SK-N-SH treated with all-trans-retinoic acid at 6 μM for 48 hours (cell line): ENCODE results near the gene RNASE8.

Source experiments
- ATAC-seq: fragments of 200-7000 bp; cut with Tn5 transposase; 3 replicates; pipeline ENCODE4 v1.9.1; 2020; ENCODE audit warnings: mild to moderate bottlenecking, moderate library complexity
- ARNTL ChIP-seq: fragments of 450-650 bp; formaldehyde crosslinking; IDR thresholded peaks from 2 replicates; pipeline ENCODE4 v1.5.0; 2020; ENCODE audit warnings: low read depth, mild to moderate bottlenecking, moderate library complexity, borderline replicate concordance
- BACH2 ChIP-seq: fragments of 250-450 bp; sonication (Bioruptor Pico); IDR thresholded peaks from 2 replicates; pipeline ENCODE4 v1.9.0; 2021; ENCODE audit warnings: mild to moderate bottlenecking, borderline replicate concordance
- CSDC2 ChIP-seq: fragments of 250-450 bp; sonication (Bioruptor Pico); IDR thresholded peaks from 2 replicates; pipeline ENCODE4 v1.5.0; 2020; ENCODE audit warnings: mild to moderate bottlenecking, moderate library complexity
- CSRNP3 ChIP-seq: fragments of 250-450 bp; sonication (Bioruptor Pico); IDR thresholded peaks from 2 replicates; pipeline ENCODE4 v1.5.1; 2021; ENCODE audit warnings: mild to moderate bottlenecking, moderate library complexity
- ESRRG ChIP-seq: fragments of 250-450 bp; sonication (Bioruptor Pico); IDR thresholded peaks from 2 replicates; pipeline ENCODE4 v1.6.1; 2021; ENCODE audit warnings: mild to moderate bottlenecking
- ISL1 ChIP-seq: fragments of 250-450 bp; sonication (Bioruptor Pico); IDR thresholded peaks from 2 replicates; pipeline ENCODE4 v2.1.2; 2022; ENCODE audit warnings: mild to moderate bottlenecking, moderate library complexity
- OSR1 ChIP-seq: fragments of 250-450 bp; sonication (Bioruptor Pico); IDR thresholded peaks from 2 replicates; pipeline ENCODE4 v1.8.0; 2022; ENCODE audit warnings: moderate library complexity, mild to moderate bottlenecking, inconsistent platforms
- PPARA ChIP-seq: fragments of 250-450 bp; sonication (Bioruptor Pico); IDR thresholded peaks from 2 replicates; pipeline ENCODE4 v1.5.0; 2020; ENCODE audit warnings: mild to moderate bottlenecking, borderline replicate concordance
- RARB ChIP-seq: fragments of 250-450 bp; sonication (Bioruptor Pico); IDR thresholded peaks from 2 replicates; pipeline ENCODE4 v1.8.0; 2021; ENCODE audit warnings: mild to moderate bottlenecking, moderate library complexity
- SNAI2 ChIP-seq: fragments of 250-450 bp; sonication (Bioruptor Pico); IDR thresholded peaks from 2 replicates; pipeline ENCODE4 v1.5.0; 2020; ENCODE audit warnings: mild to moderate bottlenecking, moderate library complexity
- TCF4 ChIP-seq: fragments of 250-450 bp; sonication (Bioruptor Pico); IDR thresholded peaks from 2 replicates; pipeline ENCODE4 v1.8.0; 2021; ENCODE audit warnings: mild to moderate bottlenecking, moderate library complexity, borderline replicate concordance
- TOX ChIP-seq: fragments of 250-450 bp; sonication (Bioruptor Pico); IDR thresholded peaks from 2 replicates; pipeline ENCODE4 v1.8.0; 2021; ENCODE audit warnings: mild to moderate bottlenecking, moderate library complexity, borderline replicate concordance
- TSHZ2 ChIP-seq: fragments of 250-450 bp; sonication (Bioruptor Pico); IDR thresholded peaks from 2 replicates; pipeline ENCODE4 v1.5.0; 2020; ENCODE audit warnings: mild to moderate bottlenecking, moderate library complexity
- ZC3H10 ChIP-seq: fragments of 250-450 bp; sonication (Bioruptor Pico); IDR thresholded peaks from 2 replicates; pipeline ENCODE4 v1.5.1; 2021; ENCODE audit warnings: mild to moderate bottlenecking, moderate library complexity
- ZFP3 ChIP-seq: fragments of 250-450 bp; sonication (Bioruptor Pico); IDR thresholded peaks from 2 replicates; pipeline ENCODE4 v1.5.0; 2020; ENCODE audit warnings: mild to moderate bottlenecking, moderate library complexity
- ZNF565 ChIP-seq: fragments of 450-650 bp; formaldehyde crosslinking; conservative IDR thresholded peaks from 2 replicates; pipeline ENCODE4 v1.5.0; 2020; ENCODE audit warnings: low read depth, mild to moderate bottlenecking, moderate library complexity
- ZNF70 ChIP-seq: fragments of 450-650 bp; formaldehyde crosslinking; IDR thresholded peaks from 2 replicates; pipeline ENCODE4 v1.5.0; 2020; ENCODE audit warnings: mild to moderate bottlenecking, moderate library complexity
- ZNF8 ChIP-seq: fragments of 450-650 bp; formaldehyde crosslinking; IDR thresholded peaks from 2 replicates; pipeline ENCODE4 v1.5.0; 2020; ENCODE audit warnings: mild to moderate bottlenecking, moderate library complexity
- TF ChIP-seq, protein P1 (sequence below): fragments of 250-450 bp; sonication (Bioruptor Pico); IDR thresholded peaks from 2 replicates; pipeline ENCODE4 v1.8.0; 2021; ENCODE audit warnings: low read depth, mild to moderate bottlenecking, moderate library complexity, borderline replicate concordance
- TF ChIP-seq, protein P2 (sequence below): fragments of 250-450 bp; sonication (Bioruptor Pico); IDR thresholded peaks from 2 replicates; pipeline ENCODE4 v1.8.0; 2020; ENCODE audit warnings: mild to moderate bottlenecking, moderate library complexity, borderline replicate concordance

Gene RNASE8

DNA sequence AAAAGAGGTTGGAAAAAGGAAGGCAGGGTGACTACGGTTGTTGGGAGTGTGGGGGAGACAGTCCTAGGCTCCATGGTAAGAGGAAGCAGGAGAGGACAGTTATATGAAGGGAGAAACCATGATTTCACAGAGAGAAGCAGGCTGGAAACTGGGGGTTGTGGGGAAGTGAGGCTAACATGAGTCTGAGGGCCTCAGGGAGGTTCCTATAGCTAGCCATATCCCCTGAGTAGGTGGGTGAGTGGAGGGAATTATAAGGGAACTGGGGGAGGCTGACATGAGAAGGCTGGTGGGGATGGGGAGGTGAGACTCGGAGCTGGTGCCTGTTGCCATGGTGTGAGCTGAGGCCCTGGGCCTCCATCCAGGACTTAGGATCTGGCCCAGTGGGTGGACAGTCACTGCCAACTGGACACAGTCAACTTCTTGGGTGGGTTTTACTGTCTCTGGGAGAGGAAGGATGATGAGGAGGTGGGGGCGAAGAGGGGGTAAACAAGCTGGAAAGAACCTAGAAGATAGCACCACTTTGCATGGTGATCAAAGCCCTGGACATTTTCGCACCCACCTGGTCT is 24.4 kb upstream of the RNASE8 start (continued):
- no peak for TF ChIP-seq CSRNP3 (CRISPR knock-in tag)
- TF ChIP-seq, protein P1, sequence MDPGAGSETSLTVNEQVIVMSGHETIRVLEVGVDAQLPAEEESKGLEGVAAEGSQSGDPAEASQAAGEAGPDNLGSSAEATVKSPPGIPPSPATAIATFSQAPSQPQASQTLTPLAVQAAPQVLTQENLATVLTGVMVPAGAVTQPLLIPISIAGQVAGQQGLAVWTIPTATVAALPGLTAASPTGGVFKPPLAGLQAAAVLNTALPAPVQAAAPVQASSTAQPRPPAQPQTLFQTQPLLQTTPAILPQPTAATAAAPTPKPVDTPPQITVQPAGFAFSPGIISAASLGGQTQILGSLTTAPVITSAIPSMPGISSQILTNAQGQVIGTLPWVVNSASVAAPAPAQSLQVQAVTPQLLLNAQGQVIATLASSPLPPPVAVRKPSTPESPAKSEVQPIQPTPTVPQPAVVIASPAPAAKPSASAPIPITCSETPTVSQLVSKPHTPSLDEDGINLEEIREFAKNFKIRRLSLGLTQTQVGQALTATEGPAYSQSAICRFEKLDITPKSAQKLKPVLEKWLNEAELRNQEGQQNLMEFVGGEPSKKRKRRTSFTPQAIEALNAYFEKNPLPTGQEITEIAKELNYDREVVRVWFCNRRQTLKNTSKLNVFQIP = no peak
- no peak for TF ChIP-seq ZNF8 (CRISPR knock-in tag)
- no peak for TF ChIP-seq ZNF565 (CRISPR knock-in tag)
- TF ChIP-seq, all 23 proteins: peak for 0

DNA sequence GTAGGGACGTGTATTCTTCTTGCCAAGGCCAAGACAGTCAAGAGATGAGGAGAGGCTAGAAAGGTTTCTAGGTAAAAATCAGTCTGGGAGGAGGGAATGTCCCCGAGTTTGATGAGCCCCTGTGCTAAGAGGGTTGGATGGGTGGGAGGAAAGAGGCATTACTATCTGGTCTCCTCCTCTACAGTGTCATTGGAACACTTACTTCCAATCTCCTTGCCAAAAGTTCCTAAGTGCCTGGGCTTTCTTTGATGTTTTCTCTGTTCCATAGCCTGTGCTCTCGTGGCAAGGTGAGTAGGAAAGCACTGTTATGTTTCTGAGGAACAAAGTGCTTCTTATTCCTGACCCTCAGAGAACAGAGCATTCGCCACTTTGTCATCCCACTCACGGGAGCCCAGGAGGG is 22.9 kb upstream of the RNASE8 start, which contains the start of gene RNASE13:
RNASE13 (minus strand) TSS at position 101 of the 400 bp plus-strand sequence. CDS start 519 bp downstream, outside the sequence.
- no peak for TF ChIP-seq OSR1 (CRISPR knock-in tag)

GRCh38 chr14:21036751-21037150 is 20.9 kb upstream of the RNASE8 start:
- no peak for TF ChIP-seq ZNF70 (CRISPR knock-in tag)
- no peak for TF ChIP-seq OSR1 (CRISPR knock-in tag)
- no peak for TF ChIP-seq BACH2 (CRISPR knock-in tag)
- TF ChIP-seq, protein P1 = no peak
- no peak for TF ChIP-seq ISL1 (CRISPR knock-in tag)
- TF ChIP-seq ZC3H10 (CRISPR knock-in tag) = no peak
- no peak for TF ChIP-seq ZNF565 (CRISPR knock-in tag)
- no peak for TF ChIP-seq CSDC2 (CRISPR knock-in tag)
- no peak for TF ChIP-seq TCF4 (CRISPR knock-in tag)
- no peak for TF ChIP-seq ZFP3 (CRISPR knock-in tag)
- TF ChIP-seq, protein P2, sequence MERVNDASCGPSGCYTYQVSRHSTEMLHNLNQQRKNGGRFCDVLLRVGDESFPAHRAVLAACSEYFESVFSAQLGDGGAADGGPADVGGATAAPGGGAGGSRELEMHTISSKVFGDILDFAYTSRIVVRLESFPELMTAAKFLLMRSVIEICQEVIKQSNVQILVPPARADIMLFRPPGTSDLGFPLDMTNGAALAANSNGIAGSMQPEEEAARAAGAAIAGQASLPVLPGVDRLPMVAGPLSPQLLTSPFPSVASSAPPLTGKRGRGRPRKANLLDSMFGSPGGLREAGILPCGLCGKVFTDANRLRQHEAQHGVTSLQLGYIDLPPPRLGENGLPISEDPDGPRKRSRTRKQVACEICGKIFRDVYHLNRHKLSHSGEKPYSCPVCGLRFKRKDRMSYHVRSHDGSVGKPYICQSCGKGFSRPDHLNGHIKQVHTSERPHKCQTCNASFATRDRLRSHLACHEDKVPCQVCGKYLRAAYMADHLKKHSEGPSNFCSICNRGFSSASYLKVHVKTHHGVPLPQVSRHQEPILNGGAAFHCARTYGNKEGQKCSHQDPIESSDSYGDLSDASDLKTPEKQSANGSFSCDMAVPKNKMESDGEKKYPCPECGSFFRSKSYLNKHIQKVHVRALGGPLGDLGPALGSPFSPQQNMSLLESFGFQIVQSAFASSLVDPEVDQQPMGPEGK (CRISPR knock-in tag) = no peak
- no peak for TF ChIP-seq TOX (CRISPR knock-in tag)
- no peak for ATAC-seq

More for the DNA sequence above, 22.9 kb upstream of the RNASE8 start, which contains the start of gene RNASE13:
- ATAC-seq = no peak

GRCh38 chr14:21037156-21037555 is 20.5 kb upstream of the RNASE8 start:
- ATAC-seq = no peak
- no peak for TF ChIP-seq TSHZ2 (CRISPR knock-in tag)
- TF ChIP-seq ZFP3 (CRISPR knock-in tag) = no peak
- no peak for TF ChIP-seq SNAI2 (CRISPR knock-in tag)
- TF ChIP-seq, protein P2 (CRISPR knock-in tag) = no peak
- no peak for TF ChIP-seq CSRNP3 (CRISPR knock-in tag)
- no peak for TF ChIP-seq ZNF8 (CRISPR knock-in tag)
- no peak for TF ChIP-seq ZNF565 (CRISPR knock-in tag)
- TF ChIP-seq RARB (CRISPR knock-in tag) = no peak
- TF ChIP-seq CSDC2 (CRISPR knock-in tag) = no peak
- TF ChIP-seq, protein P1 = no peak
- no peak for TF ChIP-seq ARNTL (CRISPR knock-in tag)
- no peak for TF ChIP-seq ESRRG (CRISPR knock-in tag)
- TF ChIP-seq PPARA (CRISPR knock-in tag) = no peak
- no peak for TF ChIP-seq TOX (CRISPR knock-in tag)
